Measurements from ENCODE around the gene FAM216A. TPM values are rescaled to one million over a fixed set of nuclear protein-coding genes. Genes with fewer than 3 reads are reported as not detected.
A peak's percentile ranks its signal among the peaks of the same experiment; 100 is the strongest.
"Not testable (repeated sequence)": the region's sequence is repeated elsewhere in the genome, so short reads cannot be mapped to it uniquely, and the experiment has no call there.

Gene FAM216A
- total RNA-seq, 3 donors from 2014 or later = 33.9 to 47.7 (median 41.7) TPM

GRCh38 chr12:110458756-110459155 lies 9.9 kb upstream of the FAM216A start:
- no peaks in the 10 kb centered on the region for H3K9me3 Mint-ChIP-seq
- no peak for ATAC-seq

GRCh38 chr12:110461189-110461588 lies 7.5 kb upstream of the FAM216A start:
- H3K9me3 Mint-ChIP-seq; DNase-seq; H3K4me3 Mint-ChIP-seq; H3K27me3 Mint-ChIP-seq (ENCODE audit: low read depth); ATAC-seq: not testable (repeated sequence)
- Mint-ChIP-seq H3K4me1 (ENCODE audit: low read depth) (peaks cover 11% of the 10 kb centered on the region), H3K36me3 (ENCODE audit: insufficient read depth) (peaks cover 21% of the 10 kb centered on the region)

More at GRCh38 chr12:110458756-110459155, 9.9 kb upstream of the FAM216A start:
- H3K36me3 Mint-ChIP-seq (ENCODE audit: insufficient read depth) = peaks cover 25% of the 10 kb centered on the region
- no peaks in the 10 kb centered on the region for H3K27me3 Mint-ChIP-seq (ENCODE audit: low read depth)
- no peak overlapping the region for H3K4me3 Mint-ChIP-seq
- no peak for DNase-seq
- H3K4me1 Mint-ChIP-seq (ENCODE audit: low read depth) = peaks cover 4% of the 10 kb centered on the region

- ATAC-seq (no peak), DNase-seq (no peak)
- Mint-ChIP-seq H3K4me1 (ENCODE audit: low read depth) (peaks cover 35% of the 10 kb centered on the region), H3K36me3 (ENCODE audit: insufficient read depth) (peaks cover 16% of the 10 kb centered on the region), H3K9me3 (no peaks in the 10 kb centered on the region), H3K27me3 (ENCODE audit: low read depth) (no peaks in the 10 kb centered on the region), H3K4me3 (no peak overlapping the region)
Observed at GRCh38 chr12:110465024-110465423, 3.6 kb upstream of the FAM216A start.

- H3K9me3 Mint-ChIP-seq; H3K4me3 Mint-ChIP-seq; ATAC-seq; DNase-seq; H3K27me3 Mint-ChIP-seq (ENCODE audit: low read depth): not testable (repeated sequence)
- peaks cover 13% of the 10 kb centered on the region for H3K36me3 Mint-ChIP-seq (ENCODE audit: insufficient read depth)
- H3K4me1 Mint-ChIP-seq (ENCODE audit: low read depth) = peaks cover 38% of the 10 kb centered on the region
Observed at GRCh38 chr12:110465765-110466164, 2.9 kb upstream of the FAM216A start.

- peaks cover 38% of the 10 kb centered on the region for H3K4me1 Mint-ChIP-seq (ENCODE audit: low read depth)
- no peaks in the 10 kb centered on the region for H3K9me3 Mint-ChIP-seq
- no peak for ATAC-seq
- no peaks in the 10 kb centered on the region for H3K27me3 Mint-ChIP-seq (ENCODE audit: low read depth)
- peak overlapping the region; percentile 96 for H3K4me3 Mint-ChIP-seq
- DNase-seq = no peak
- H3K36me3 Mint-ChIP-seq (ENCODE audit: insufficient read depth) = peaks cover 13% of the 10 kb centered on the region
Observed at GRCh38 chr12:110466791-110467190, 1.9 kb upstream of the FAM216A start.

DNA sequence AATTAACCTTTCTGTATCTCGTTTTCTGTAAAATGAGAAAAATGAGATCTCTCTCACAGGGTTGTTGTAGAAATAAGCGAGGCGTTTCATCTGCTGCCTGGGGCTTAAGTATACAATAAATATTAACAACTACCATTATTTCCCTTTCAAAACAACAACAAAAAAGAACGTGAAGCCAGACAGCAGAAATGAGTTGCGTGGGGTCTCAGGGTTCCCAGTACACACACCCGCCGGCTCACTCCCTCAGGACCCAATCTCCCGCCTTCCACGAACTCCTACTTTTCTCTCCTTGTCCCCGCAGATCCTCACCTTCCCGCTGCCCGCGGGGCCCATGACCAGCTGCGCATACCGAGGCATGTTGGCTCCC lies 815 bp upstream of the FAM216A start:
- Mint-ChIP-seq H3K4me3 (peak overlapping the region; percentile 96), H3K36me3 (ENCODE audit: insufficient read depth) (peaks cover 9% of the 10 kb centered on the region), H3K9me3 (no peaks in the 10 kb centered on the region), H3K4me1 (ENCODE audit: low read depth) (peaks cover 34% of the 10 kb centered on the region), H3K27me3 (ENCODE audit: low read depth) (no peaks in the 10 kb centered on the region)
- DNase-seq (no peak), ATAC-seq (no peak)

- H3K4me1 Mint-ChIP-seq (ENCODE audit: low read depth) = peaks cover 2% of the 10 kb centered on the region
- peaks cover 3% of the 10 kb centered on the region for H3K36me3 Mint-ChIP-seq (ENCODE audit: insufficient read depth)
- H3K9me3 Mint-ChIP-seq = no peaks in the 10 kb centered on the region
- no peaks in the 10 kb centered on the region for H3K27me3 Mint-ChIP-seq (ENCODE audit: low read depth)
- no peak overlapping the region for H3K4me3 Mint-ChIP-seq
- DNase-seq (no peak), ATAC-seq (no peak)
Observed at GRCh38 chr12:110475426-110475825, 6.8 kb downstream of the FAM216A start.

DNA sequence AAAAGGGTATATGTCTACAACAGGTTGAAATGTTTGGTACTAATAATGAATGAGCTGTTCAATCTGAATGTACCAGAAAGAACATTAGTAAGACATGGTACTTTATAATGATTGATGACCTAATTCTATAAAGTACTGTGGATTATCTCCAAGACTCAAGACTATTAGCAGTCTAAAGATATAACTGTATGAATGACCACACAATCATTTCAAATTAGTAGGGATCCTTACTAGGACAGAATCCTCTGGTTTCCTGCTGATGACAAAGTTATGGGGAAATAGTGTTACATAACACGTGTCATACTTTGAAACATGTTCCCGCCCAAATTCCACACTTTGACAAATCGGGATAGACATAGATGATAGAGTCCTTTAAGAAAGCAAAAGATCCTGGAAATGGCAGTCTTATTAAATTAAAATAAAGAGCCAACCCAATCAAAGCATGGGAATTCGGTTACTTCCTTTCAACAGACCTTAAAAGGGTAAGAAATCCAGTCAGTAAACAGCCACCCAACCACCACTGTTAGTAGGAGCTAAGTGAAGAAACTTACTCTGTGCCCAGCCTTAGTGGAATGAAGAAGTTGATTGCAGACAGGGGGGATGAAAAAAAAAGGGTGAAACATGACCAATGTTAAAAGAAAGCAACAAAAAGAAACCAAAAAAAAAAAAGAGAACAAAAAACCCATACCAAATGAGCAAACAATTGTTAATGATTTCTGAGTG lies 30.5 kb downstream of the FAM216A start:
- H3K27me3 Mint-ChIP-seq (ENCODE audit: low read depth) = no peaks in the 10 kb centered on the region
- peaks cover 28% of the 10 kb centered on the region for H3K4me1 Mint-ChIP-seq (ENCODE audit: low read depth)

DNA sequence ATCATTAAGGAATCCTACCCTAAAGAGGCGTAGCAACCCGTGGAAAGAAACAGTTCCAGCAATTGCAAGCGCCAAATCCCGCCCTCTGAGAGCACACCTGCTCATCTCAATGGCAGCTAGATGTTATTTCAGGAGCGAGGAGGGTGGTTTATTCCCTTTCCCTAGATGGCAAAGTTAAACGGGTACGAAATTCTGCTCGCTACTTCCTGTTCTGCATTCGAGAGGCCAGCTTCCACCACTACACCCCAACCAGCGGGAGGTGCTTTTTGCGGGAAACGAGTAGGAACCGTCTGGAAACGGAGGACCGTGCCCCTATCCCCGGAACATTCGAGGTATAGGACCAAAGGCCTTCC lies 32.7 kb downstream of the FAM216A start:
- Mint-ChIP-seq H3K9me3 (peaks cover 5% of the 10 kb centered on the region), H3K4me3 (peak overlapping the region; percentile 99), H3K36me3 (ENCODE audit: insufficient read depth) (peaks cover 4% of the 10 kb centered on the region), H3K27me3 (ENCODE audit: low read depth) (no peaks in the 10 kb centered on the region), H3K4me1 (ENCODE audit: low read depth) (peaks cover 28% of the 10 kb centered on the region)
- peak; percentile 15 for ATAC-seq
- DNase-seq = no peak

More for the DNA sequence above, 30.5 kb downstream of the FAM216A start:
- H3K9me3 Mint-ChIP-seq = peaks cover 5% of the 10 kb centered on the region
- ATAC-seq (no peak), DNase-seq (no peak)
- peak overlapping the region; percentile 59 for H3K4me3 Mint-ChIP-seq
- H3K36me3 Mint-ChIP-seq (ENCODE audit: insufficient read depth) = peaks cover 14% of the 10 kb centered on the region

DNA sequence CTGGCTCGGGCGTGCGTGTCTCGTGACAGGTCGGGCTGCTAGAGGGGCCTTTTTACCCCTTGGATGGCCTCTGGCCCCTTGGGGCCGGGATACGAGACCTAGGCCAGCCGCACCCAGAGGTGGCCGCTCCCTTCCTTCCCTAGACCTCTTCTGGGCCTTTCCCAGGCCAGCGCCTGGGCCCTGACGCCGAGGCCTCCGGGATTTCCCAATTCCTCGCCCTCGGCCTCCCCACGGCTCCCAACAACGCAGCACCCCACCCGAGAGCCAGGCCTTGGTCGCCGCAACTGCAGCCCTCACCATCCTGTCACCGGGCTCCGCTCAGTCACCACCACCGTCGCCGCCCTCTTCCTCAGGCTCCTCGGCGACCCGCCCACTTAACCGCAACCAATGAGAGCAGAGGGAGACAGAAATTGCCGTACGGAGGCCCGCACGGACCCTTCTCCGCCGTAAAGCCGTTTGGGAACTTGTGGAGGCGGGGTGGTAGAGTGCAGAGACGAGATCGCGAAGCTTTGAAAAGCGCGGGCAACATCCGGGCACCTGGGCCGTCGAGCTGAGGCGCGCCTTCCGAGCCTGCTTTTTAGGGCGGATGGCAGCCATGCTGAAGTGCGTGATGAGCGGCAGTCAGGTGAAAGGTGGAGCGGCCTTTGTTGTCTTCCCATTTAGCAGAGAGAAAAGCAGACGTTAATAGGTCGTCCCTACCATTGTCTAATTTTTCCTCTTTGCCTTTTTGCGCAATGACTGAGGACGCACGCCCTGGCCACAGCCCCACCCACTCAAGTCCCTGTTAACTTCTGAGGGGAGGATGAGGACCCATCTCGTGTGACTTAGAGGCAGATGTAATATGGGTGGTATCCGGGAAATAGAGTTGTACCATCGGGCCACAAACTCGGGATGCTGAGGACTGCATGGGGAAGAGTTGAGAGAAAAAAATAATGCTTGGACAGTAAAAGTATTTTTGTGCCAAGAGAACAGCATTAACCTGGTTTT lies 33.4 kb downstream of the FAM216A start, which contains the start of the genes RAD9B and VPS29:
RAD9B (plus strand) TSS at position 580 of the 987 bp plus-strand sequence; CDS start at position 587, 7 bp downstream.
VPS29 (minus strand) TSS at position 360 of the 987 bp plus-strand sequence; CDS start at position 300, 60 bp downstream.
- H3K27me3 Mint-ChIP-seq (ENCODE audit: low read depth) = no peaks in the 10 kb centered on the region
- ATAC-seq = peak; percentile 98
- H3K4me1 Mint-ChIP-seq (ENCODE audit: low read depth) = peaks cover 28% of the 10 kb centered on the region
- peaks cover 4% of the 10 kb centered on the region for H3K36me3 Mint-ChIP-seq (ENCODE audit: insufficient read depth)
- peak within 1 kb of the TSS; percentile 99 for H3K4me3 Mint-ChIP-seq
- peaks cover 5% of the 10 kb centered on the region for H3K9me3 Mint-ChIP-seq
- peak; percentile 98 for DNase-seq

- Mint-ChIP-seq H3K36me3 (ENCODE audit: insufficient read depth) (peaks cover 4% of the 10 kb centered on the region), H3K27me3 (ENCODE audit: low read depth) (no peaks in the 10 kb centered on the region), H3K9me3 (peaks cover 5% of the 10 kb centered on the region), H3K4me3 (no peak overlapping the region), H3K4me1 (ENCODE audit: low read depth) (peaks cover 26% of the 10 kb centered on the region)
- DNase-seq = no peak
- no peak for ATAC-seq
Observed at GRCh38 chr12:110503432-110503831, 34.8 kb downstream of the FAM216A start.

GRCh38 chr12:110505332-110505731 lies 36.7 kb downstream of the FAM216A start:
- H3K9me3 Mint-ChIP-seq = peaks cover 5% of the 10 kb centered on the region
- H3K4me1 Mint-ChIP-seq (ENCODE audit: low read depth) = peaks cover 14% of the 10 kb centered on the region
- no peaks in the 10 kb centered on the region for H3K27me3 Mint-ChIP-seq (ENCODE audit: low read depth)
- peaks cover 4% of the 10 kb centered on the region for H3K36me3 Mint-ChIP-seq (ENCODE audit: insufficient read depth)
- DNase-seq (no peak), ATAC-seq (no peak)
- no peak overlapping the region for H3K4me3 Mint-ChIP-seq

DNA sequence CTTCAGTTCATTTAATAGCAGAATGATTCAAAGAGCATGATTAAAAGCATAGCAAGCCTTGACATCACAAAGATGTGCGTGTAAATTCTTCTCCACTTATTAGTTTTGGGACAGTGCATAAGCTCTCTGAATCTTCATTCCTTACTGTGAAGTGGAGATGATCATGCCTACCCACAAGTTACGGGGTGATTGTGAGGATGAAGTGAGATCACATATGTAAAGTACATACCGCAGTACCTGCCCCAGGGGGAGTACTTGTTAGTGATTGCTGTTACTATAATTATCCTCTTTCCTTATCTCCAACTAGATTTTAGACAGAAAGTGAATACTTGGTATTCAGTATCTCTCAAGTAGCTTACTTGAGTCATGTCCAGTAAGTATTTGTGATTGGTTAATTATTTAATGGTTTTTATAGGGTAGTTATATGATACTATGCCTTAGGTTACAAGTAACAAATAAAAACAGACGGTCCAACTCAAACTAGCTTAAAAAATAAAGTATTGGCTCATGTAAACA lies 39.5 kb downstream of the FAM216A start:
- H3K27me3 Mint-ChIP-seq (ENCODE audit: low read depth) = no peaks in the 10 kb centered on the region
- H3K4me3 Mint-ChIP-seq = no peak overlapping the region
- no peaks in the 10 kb centered on the region for H3K9me3 Mint-ChIP-seq
- ATAC-seq (no peak), DNase-seq (no peak)
- H3K4me1 Mint-ChIP-seq (ENCODE audit: low read depth) = no peaks in the 10 kb centered on the region
- no peaks in the 10 kb centered on the region for H3K36me3 Mint-ChIP-seq (ENCODE audit: insufficient read depth)

- H3K9me3 Mint-ChIP-seq = no peaks in the 10 kb centered on the region
- H3K27me3 Mint-ChIP-seq (ENCODE audit: low read depth) = no peaks in the 10 kb centered on the region
- DNase-seq = no peak
- H3K4me1 Mint-ChIP-seq (ENCODE audit: low read depth) = no peaks in the 10 kb centered on the region
- no peak overlapping the region for H3K4me3 Mint-ChIP-seq
- no peak for ATAC-seq
- no peaks in the 10 kb centered on the region for H3K36me3 Mint-ChIP-seq (ENCODE audit: insufficient read depth)
Observed at GRCh38 chr12:110513842-110514241, 45.2 kb downstream of the FAM216A start.
